H1 (cell line): ENCODE data around the gene UBQLN1. TPM values are rescaled to one million over a fixed set of nuclear protein-coding genes. Genes with fewer than 3 reads are reported as not detected.
A peak's percentile ranks its signal among the peaks of the same experiment; 100 is the strongest.

Experiments
- CTCF ChIA-PET: fragments of 300-600 bp; sonication (Branson Sonifier 250); formaldehyde crosslinking; loops from one replicate; lab custom pipeline; 2021; ENCODE audit not compliant: partially characterized antibody; lab: Charles Lee
- POLR2A ChIA-PET: fragments of 300-600 bp; sonication (Branson Sonifier 250); formaldehyde crosslinking; loops from one replicate; lab custom pipeline; 2021; ENCODE audit warnings: inconsistent platforms; ENCODE audit not compliant: partially characterized antibody; lab: Charles Lee
- DNase-seq, 2 experiments: peaks; one replicate each; pipeline versions ENCODE4 v3.0.0 to v3.0.0-alpha.2; 2010 to 2022; ENCODE audit warnings: low spot score in 2 of 2, low read depth in 1 of 2, mixed read lengths in 1 of 2
- FAIRE-seq: peaks from 2 replicates; lab custom pipeline; 2011; peaks lifted over from hg19 to GRCh38; lab: Jason Lieb, UNC
- H2AFZ ChIP-seq: 2 replicates; pipeline ENCODE4 v1.8.1; 2012; ENCODE audit warnings: low read length, inconsistent platforms
- H2AK5ac ChIP-seq: 2 replicates; pipeline ENCODE4 v1.6.1; 2013; ENCODE audit warnings: low read depth, low read length
- H2BK120ac ChIP-seq: replicated peaks from 2 replicates; pipeline ENCODE3; 2013; ENCODE audit warnings: low read depth, low read length, inconsistent platforms
- H2BK12ac ChIP-seq: 2 replicates; pipeline ENCODE4 v1.6.1; 2013; ENCODE audit warnings: low read depth, low read length
- H2BK15ac ChIP-seq: 2 replicates; pipeline ENCODE4 v1.6.1; 2013; ENCODE audit warnings: low read length
- H2BK20ac ChIP-seq: 2 replicates; pipeline ENCODE4 v1.6.1; 2013; ENCODE audit warnings: low read length
- H2BK5ac ChIP-seq: 2 replicates; pipeline ENCODE4 v1.6.1; 2013; ENCODE audit warnings: low read depth, low read length
- H3K14ac ChIP-seq: 2 replicates; pipeline ENCODE4 v1.6.1; 2013; ENCODE audit warnings: inconsistent platforms; ENCODE audit not compliant: insufficient read length
- H3K18ac ChIP-seq: 2 replicates; pipeline ENCODE4 v1.6.1; 2013; ENCODE audit warnings: low read length; ENCODE audit errors: extremely low read depth
- H3K23ac ChIP-seq: 2 replicates; pipeline ENCODE4 v1.6.1; 2013; ENCODE audit warnings: inconsistent platforms; ENCODE audit not compliant: insufficient read length
- H3K23me2 ChIP-seq: 2 replicates; pipeline ENCODE4 v1.6.1; 2013; ENCODE audit warnings: low read depth, low read length
- H3K27ac ChIP-seq: 2 replicates; pipeline ENCODE4 v1.6.1; 2011; ENCODE audit warnings: low read depth, low read length, inconsistent platforms
- H3K27me3 ChIP-seq, 4 experiments: replicated peaks in 1 of 4; 1 replicate in 1 of 4; 2 replicates in 3 of 4; pipeline versions ENCODE4 v1.6.1 to v1.8.1; 2011 to 2013; ENCODE audit warnings: low read length in 3 of 4, mild to moderate bottlenecking in 3 of 4, inconsistent platforms in 2 of 4, mixed read lengths in 2 of 4, moderate library complexity in 1 of 4; ENCODE audit not compliant: control insufficient read depth in 3 of 4, insufficient read depth in 3 of 4; ENCODE audit errors: extremely low read depth in 1 of 4
- H3K36me3 ChIP-seq, 4 experiments: 2 replicates each; pipeline versions ENCODE4 v1.6.1 to v1.8.1; 2011 to 2013; ENCODE audit warnings: mild to moderate bottlenecking in 4 of 4, low read length in 3 of 4, moderate library complexity in 2 of 4, control low read depth in 1 of 4, inconsistent platforms in 1 of 4; ENCODE audit not compliant: insufficient read depth in 4 of 4, control insufficient read depth in 2 of 4
- H3K4ac ChIP-seq: replicated peaks from 2 replicates; pipeline ENCODE3; 2013; ENCODE audit warnings: low read length, low read depth, mixed read lengths, inconsistent platforms; ENCODE audit not compliant: insufficient read length
- H3K4me1 ChIP-seq, 4 experiments: replicated peaks in 1 of 4; 1 replicate in 1 of 4; 2 replicates in 3 of 4; pipeline versions ENCODE4 v1.6.1 to v1.8.1; 2011 to 2013; ENCODE audit warnings: low read length in 3 of 4, inconsistent platforms in 2 of 4, mixed read lengths in 1 of 4; ENCODE audit not compliant: insufficient read depth in 4 of 4, control insufficient read depth in 3 of 4
- H3K4me2 ChIP-seq, 2 experiments: 2 replicates each; pipeline versions ENCODE4 v1.6.1 to v1.8.1; 2011 to 2013; ENCODE audit warnings: low read depth in 2 of 2, low read length in 2 of 2, control low read depth in 1 of 2, inconsistent platforms in 1 of 2, mild to moderate bottlenecking in 1 of 2; ENCODE audit not compliant: insufficient read depth in 1 of 2
- H3K4me3 ChIP-seq, 4 experiments: fragments of 200-600, 300-600 bp in 1 of 4; sonication (generic), shearing (Covaris generic), sonication (Bioruptor Twin) in 1 of 4; 2 replicates each; pipeline versions ENCODE4 v1.5.1 to v1.8.1; 2011 to 2016; ENCODE audit warnings: low read length in 4 of 4, low read depth in 3 of 4, control low read depth in 2 of 4, inconsistent platforms in 2 of 4, mild to moderate bottlenecking in 2 of 4, mixed read lengths in 1 of 4, moderate library complexity in 1 of 4; ENCODE audit not compliant: insufficient read depth in 2 of 4; ENCODE audit errors: extremely low read depth in 1 of 4
- H3K56ac ChIP-seq: replicated peaks from 2 replicates; pipeline ENCODE3; 2013; ENCODE audit warnings: low read depth, mild to moderate bottlenecking, mixed read lengths, low read length, inconsistent platforms; ENCODE audit not compliant: insufficient read length
- H3K79me1 ChIP-seq: 2 replicates; pipeline ENCODE4 v1.6.1; 2013; ENCODE audit warnings: low read depth, low read length, control low read depth
- H3K79me2 ChIP-seq, 2 experiments: 2 replicates each; pipeline versions ENCODE4 v1.6.1 to v1.8.1; 2012 to 2013; ENCODE audit warnings: low read length in 2 of 2, mild to moderate bottlenecking in 2 of 2, inconsistent platforms in 1 of 2; ENCODE audit not compliant: insufficient read depth in 2 of 2, control insufficient read depth in 1 of 2
- H3K9ac ChIP-seq, 4 experiments: replicated peaks in 1 of 4; 1 replicate in 1 of 4; 2 replicates in 3 of 4; pipeline versions ENCODE4 v1.6.1 to v1.8.1; 2011 to 2013; ENCODE audit warnings: low read depth in 3 of 4, low read length in 3 of 4, control low read depth in 2 of 4, mild to moderate bottlenecking in 2 of 4, moderate library complexity in 2 of 4, inconsistent platforms in 1 of 4; ENCODE audit errors: extremely low read depth in 1 of 4
- H3K9me3 ChIP-seq, 2 experiments: 2 replicates each; pipeline versions ENCODE4 v1.6.1 to v1.8.1; 2012 to 2013; ENCODE audit warnings: mild to moderate bottlenecking in 2 of 2, moderate library complexity in 2 of 2, control low read depth in 1 of 2, inconsistent platforms in 1 of 2, low read depth in 1 of 2, low read length in 1 of 2, mixed read lengths in 1 of 2; ENCODE audit not compliant: insufficient read depth in 2 of 2
- H4K20me1 ChIP-seq, 2 experiments: replicated peaks in 1 of 2; 2 replicates each; pipeline versions ENCODE3 to v1.8.1; 2011 to 2013; ENCODE audit warnings: inconsistent platforms in 2 of 2, low read length in 2 of 2, mild to moderate bottlenecking in 1 of 2; ENCODE audit not compliant: insufficient read depth in 2 of 2, control insufficient read depth in 1 of 2
- H4K5ac ChIP-seq: 2 replicates; pipeline ENCODE4 v1.6.1; 2013; ENCODE audit warnings: low read length, low read depth, mixed read lengths, inconsistent platforms; ENCODE audit not compliant: insufficient read length
- H4K8ac ChIP-seq: 2 replicates; pipeline ENCODE4 v1.8.0; 2013; ENCODE audit warnings: mild to moderate bottlenecking, moderate library complexity, low read length, inconsistent platforms; ENCODE audit not compliant: insufficient read depth; ENCODE audit errors: extremely low read depth
- H4K91ac ChIP-seq: replicated peaks from 2 replicates; pipeline ENCODE3; 2013; ENCODE audit warnings: low read length, mixed read lengths, inconsistent platforms; ENCODE audit not compliant: insufficient read length
- MAFK ChIP-seq: IDR thresholded peaks from 2 replicates; pipeline ENCODE4 v1.6.1; 2012; ENCODE audit warnings: low read depth, mild to moderate bottlenecking, improper control_type of control experiment, low read length
- TAF1 ChIP-seq: IDR thresholded peaks from 2 replicates; pipeline ENCODE4 v1.6.1; 2011; ENCODE audit warnings: mild to moderate bottlenecking, low read depth, low read length
- YY1 ChIP-seq: IDR thresholded peaks from 2 replicates; pipeline ENCODE4 v1.6.1; 2011; ENCODE audit warnings: low read depth, mild to moderate bottlenecking, low read length
- WGBS, 2 experiments: shearing (Covaris generic) in 1 of 2; methylation state at CpG; one replicate each; pipeline versions ENCODE4 v1.1.6 to v1.1.7; 2013 to 2015; ENCODE audit warnings: low lambda C conversion rate in 2 of 2, mixed read lengths in 2 of 2, inconsistent platforms in 1 of 2, low coverage in 1 of 2, missing lambda C conversion rate in 1 of 2; ENCODE audit not compliant: insufficient replicate concordance in 2 of 2, insufficient coverage in 1 of 2, insufficient read length in 1 of 2; ENCODE audit errors: extremely low coverage in 1 of 2, missing lambda C conversion rate in 1 of 2; 5-methylcytosine and 5-hydroxymethylcytosine counted together
- polyA plus RNA-seq, 7 experiments: library from polyadenylated mRNA; depleted of rRNA in 3 of 7; stranded (reverse) in 5 of 7; unstranded in 2 of 7; fragments of >200 nt in 5 of 7; fragments of 200-250 nt in 2 of 7; gene quantifications; 1 replicate in 5 of 7; 2 replicates in 1 of 7; 4 replicates in 1 of 7; pipeline versions ENCODE4 v1.2.1 to v1.2.3, GENCODE V29; 2011 to 2013; ENCODE audit warnings: missing spikeins in 2 of 7, mixed read lengths in 2 of 7
- total RNA-seq: library from RNA; stranded (reverse); fragmentation: NEBNext Ultra II Directional; extraction: Animal tissue kit (Norgen Biotek cat#: 25700); gene quantifications from 2 replicates; pipeline ENCODE4 v1.2.1, GENCODE V29; 2021

Gene UBQLN1
- total and polyA plus RNA-seq, 2 of the 8 experiments (the other 6 are each of a cell fraction or from before 2014, with no cell fraction given), result 62.4 to 105 TPM

DNA sequence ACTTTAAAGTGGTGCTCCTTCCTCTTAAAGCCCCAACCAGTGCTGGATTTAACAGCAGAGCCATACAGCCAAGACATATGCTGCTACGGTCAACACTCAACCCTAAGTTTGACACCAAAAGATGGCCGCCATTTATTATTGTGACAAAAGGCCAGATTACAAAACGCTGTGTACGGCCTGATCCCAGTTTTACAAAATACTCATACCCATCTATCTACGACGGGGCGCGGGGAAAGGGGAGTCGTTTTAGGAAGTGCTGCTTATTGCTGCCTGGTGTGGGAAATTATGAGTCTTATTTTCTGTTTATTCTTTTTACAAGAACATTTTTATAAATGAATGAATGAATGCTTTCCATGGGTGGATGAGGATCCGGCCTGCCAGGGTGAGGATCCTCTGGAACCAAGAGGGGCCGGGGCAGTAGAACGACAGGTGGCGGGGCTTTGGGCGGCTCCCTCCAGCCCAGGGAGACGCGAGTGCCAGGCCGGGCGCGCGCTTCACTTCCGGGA lies 85.3 kb downstream of the UBQLN1 start:
- 0 out of 2 replicates have a peak overlapping the region, but pooled peaks have one; percentile 61 for H2BK15ac ChIP-seq
- no peak overlapping the region for H2BK120ac ChIP-seq
- H2AK5ac ChIP-seq, result no peak overlapping the region
- H3K23ac ChIP-seq, result no peak overlapping the region
- peak overlapping the region in 3 of 4 experiments; percentile 38 to 64 (median 58); a peak in 3 of 7 replicates for H3K9ac ChIP-seq
- no peak for FAIRE-seq
- no peak overlapping the region for H3K56ac ChIP-seq
- H3K79me2 ChIP-seq, result no peaks in the 10 kb centered on the region
- no peak overlapping the region for H2BK12ac ChIP-seq
- H3K9me3 ChIP-seq, result no peaks in the 10 kb centered on the region
- H3K23me2 ChIP-seq, result peaks cover 5% of the 10 kb centered on the region; the same call in 1 of the 2 replicates
- 19% methylated on average over 21 of the region's 21 CpGs; no CpG with 5 or more reads in 1 of the 2 experiments for WGBS, 2 experiments
- TF ChIP-seq YY1, result peak; percentile 77
- no peak for TF ChIP-seq MAFK
- 0 out of 2 replicates have a peak, but pooled peaks have one; percentile 32 for TF ChIP-seq TAF1
- H2BK20ac ChIP-seq, result no peak overlapping the region
- H3K36me3 ChIP-seq, result no peaks in the 10 kb centered on the region
- peak overlapping the region; percentile 68 to 84 for H3K4me2 ChIP-seq
- no peak overlapping the region for H4K8ac ChIP-seq
- H3K79me1 ChIP-seq, result no peaks in the 10 kb centered on the region
- no peak overlapping the region for H2AFZ ChIP-seq
- H3K4ac ChIP-seq, result no peak overlapping the region
- H3K27ac ChIP-seq, result no peak overlapping the region
- H3K14ac ChIP-seq, result no peak overlapping the region
- H3K18ac ChIP-seq, result no peak overlapping the region
- no peak overlapping the region for H4K91ac ChIP-seq
- POLR2A ChIA-PET, result interaction anchor here (0.6 to 1.2 kb wide), 4 partner anchors 9 to 358 kb away, joined by 3 to 4 read pairs (median 4); partner anchors contain the start of genes HNRNPK and RMI1
- CTCF ChIA-PET, result interaction anchor here (2.4 to 2.9 kb wide), 5 partner anchors 15 to 292 kb away, joined by 6 to 44 read pairs (median 9); no protein-coding TSS in a partner anchor
- H3K27me3 ChIP-seq, result no peaks in the 10 kb centered on the region; a peak in 1 of 7 replicates
- H2BK5ac ChIP-seq, result no peak overlapping the region
- H4K5ac ChIP-seq, result no peak overlapping the region
- no peaks in the 10 kb centered on the region for H4K20me1 ChIP-seq
- H3K4me1 ChIP-seq, result peaks cover 0 to 2% (median 0%) of the 10 kb centered on the region in 4 experiments; a peak in 3 of 7 replicates
- peak overlapping the region; percentile 73 to 74 (median 74) for H3K4me3 ChIP-seq
- no peak for DNase-seq
